Left kidney (tissue), 2 donors: ENCODE results near the gene EDN3. TPM values are rescaled to one million over a fixed set of nuclear protein-coding genes. Genes with fewer than 3 reads are reported as not detected.

Experiments
- DNase-seq: peaks from one replicate; pipeline ENCODE4 v3.0.0-alpha.2; 2013
- polyA plus RNA-seq: library from polyadenylated mRNA; unstranded; fragments of 120-200 nt; gene quantifications from one replicate; pipeline ENCODE4 v1.2.1, GENCODE V29; 2013; ENCODE audit not compliant: insufficient read length

The EDN3 gene
- polyA plus RNA-seq, 1 donor = 3.7 TPM

DNA sequence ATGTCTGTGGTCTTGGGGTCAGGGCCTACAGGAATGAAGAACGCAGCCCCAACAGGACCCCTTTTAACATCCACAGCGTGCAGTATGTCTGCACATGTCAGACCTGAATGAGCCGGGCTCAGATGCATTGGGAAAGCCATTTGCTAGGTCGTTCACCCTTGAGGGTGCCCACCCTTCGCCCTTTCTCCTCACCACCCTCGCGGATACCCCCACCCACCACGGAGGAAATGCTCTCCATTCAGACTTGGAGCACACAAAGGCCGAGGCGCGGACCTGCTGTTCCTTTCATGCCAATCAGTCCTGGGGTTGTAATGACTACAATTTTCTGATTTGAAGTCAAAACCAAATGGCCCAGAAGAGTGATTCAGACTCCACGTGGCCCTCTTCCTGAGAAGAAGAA, 62.7 kb downstream of the EDN3 start:
- no peak for DNase-seq

DNA sequence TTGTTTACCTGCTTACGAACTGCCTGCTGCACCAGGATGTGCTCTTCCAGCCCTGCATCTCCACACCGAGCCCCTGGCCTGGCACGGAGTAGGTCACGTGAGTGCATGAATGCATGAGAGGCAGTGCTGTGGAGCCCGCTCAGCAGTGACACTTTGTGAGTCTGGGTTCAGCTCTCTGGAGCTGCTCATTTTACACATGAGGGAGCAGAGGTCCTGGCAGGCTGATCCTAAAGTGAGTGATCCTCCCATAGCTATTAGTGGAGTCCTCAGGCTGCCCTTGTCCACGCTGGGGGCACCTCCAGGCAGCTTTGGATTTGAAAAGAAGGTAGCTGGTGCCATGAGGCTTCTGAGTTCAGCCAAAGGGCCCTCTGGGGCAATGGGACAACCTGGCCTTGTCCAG, 64.2 kb downstream of the EDN3 start:
- DNase-seq = peak; percentile 59

DNA sequence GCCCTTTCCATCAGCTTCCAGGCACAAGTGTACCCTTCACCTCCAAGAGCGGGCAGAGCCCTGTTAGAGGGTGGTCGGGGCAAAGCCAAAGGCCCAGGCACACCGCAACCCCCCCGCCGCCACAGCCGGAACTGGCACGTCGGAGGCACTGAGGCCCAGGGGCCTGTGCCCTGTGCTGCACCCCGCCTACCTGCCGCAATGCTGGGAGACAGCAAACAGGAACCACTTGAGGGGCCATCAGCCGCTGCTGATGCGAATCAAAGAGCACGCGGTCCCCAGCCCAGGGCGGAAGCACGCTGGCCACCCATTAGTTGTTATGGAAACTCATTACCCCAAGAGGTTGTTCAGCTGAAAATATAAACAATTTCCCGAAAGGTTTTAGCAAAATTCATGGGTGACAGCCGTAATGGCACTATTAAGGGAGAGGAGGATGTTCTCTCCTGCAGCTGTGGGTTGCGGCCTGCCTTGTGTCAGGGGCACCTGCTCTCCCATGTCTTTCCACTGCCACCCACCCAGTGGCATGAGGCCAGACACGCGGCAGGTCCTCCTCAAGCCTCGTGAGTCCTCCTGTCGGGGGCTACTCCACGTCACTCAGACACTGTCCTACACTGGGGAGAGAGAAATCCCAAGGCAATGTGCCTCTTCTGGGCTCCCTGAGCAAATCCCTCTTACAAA, 65.3 kb downstream of the EDN3 start:
- no peak for DNase-seq

DNA sequence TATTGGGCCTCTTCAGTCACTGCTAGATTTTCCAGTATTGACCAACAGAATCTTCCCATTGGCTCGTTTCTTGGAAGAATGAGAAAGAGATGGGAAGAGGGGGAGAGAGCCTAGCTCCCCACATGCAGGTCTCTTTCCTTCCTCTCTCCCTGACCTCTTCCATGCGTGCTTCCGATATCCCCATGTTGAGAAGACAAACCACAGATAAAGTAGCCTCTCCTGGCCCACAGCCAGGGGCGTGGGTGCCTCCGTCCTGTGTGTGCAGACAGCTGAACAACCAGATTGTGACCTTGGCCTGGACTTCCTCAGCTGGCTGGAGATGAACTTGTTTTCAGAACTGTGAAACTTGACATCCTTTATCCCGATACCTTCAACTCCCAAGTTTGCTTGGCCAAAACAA, 71.0 kb downstream of the EDN3 start:
- no peak for DNase-seq

DNA sequence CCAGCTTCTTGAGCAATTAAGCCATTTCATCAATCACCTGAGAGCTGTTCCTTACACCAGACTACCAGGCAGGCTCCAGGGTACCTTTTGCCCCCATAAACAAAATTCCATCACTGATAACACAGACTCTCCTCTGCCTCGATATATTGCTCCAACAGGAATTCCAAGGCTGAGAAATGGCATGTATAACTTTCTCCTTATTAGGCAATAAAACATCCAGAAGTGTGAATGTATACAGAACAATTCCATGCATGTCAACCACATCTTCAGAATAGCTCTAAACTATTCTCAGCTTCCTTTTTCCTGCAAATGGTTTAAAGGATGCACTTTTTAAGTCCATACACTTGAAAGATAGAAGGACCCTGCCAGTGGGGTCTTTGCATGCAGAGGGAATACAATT, 73.8 kb downstream of the EDN3 start:
- DNase-seq = no peak

DNA sequence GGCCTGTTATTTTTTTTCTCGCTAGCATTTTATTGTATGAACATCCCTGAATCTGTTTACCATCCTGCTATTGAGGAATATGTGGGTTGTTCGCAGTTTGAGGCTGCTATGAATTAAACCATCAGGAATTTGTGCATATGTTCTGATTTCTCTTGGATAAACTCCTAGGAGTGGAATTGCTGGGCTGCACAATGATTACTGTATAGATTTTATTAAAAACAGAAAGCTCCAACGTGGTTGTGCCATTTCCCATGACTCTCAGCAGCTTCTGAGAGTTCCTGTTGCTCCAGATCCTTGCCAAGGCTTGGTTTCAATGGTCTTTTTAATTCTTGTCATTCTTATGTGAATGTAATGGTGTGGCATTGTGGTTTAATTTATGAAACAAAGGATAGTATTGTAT, 75.1 kb downstream of the EDN3 start:
- DNase-seq = no peak

Other genes with a start within 250 kb of the EDN3 start
- gene ZNF831, start 136.8 kb upstream of the EDN3 start, polyA plus RNA-seq = 0.15 TPM